ENCODE measurements around the gene PCYOX1L.

The PCYOX1L gene

DNA sequence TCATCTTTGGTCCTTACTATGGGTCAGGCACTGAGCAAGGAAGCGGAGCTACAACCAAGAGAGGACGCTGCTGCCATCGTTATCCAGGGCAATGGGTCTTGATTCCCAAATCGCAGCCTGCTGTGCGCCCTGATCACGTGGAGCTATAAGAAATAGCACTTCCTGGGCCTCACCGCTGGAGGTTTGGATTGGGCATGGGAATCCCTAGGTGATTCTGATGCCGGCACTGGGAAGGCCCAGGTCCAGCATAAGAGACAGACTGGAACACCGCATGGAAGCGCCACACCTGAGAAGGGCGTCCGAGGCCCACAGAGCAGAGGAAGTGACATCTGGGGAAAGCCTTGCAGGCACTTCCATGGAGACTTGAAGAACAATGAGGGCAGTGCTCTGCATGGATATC is 18.3 kb downstream of the PCYOX1L start:
- DNase-seq (ENCODE audit: low read depth): no peak
- TF ChIP-seq, protein P1, sequence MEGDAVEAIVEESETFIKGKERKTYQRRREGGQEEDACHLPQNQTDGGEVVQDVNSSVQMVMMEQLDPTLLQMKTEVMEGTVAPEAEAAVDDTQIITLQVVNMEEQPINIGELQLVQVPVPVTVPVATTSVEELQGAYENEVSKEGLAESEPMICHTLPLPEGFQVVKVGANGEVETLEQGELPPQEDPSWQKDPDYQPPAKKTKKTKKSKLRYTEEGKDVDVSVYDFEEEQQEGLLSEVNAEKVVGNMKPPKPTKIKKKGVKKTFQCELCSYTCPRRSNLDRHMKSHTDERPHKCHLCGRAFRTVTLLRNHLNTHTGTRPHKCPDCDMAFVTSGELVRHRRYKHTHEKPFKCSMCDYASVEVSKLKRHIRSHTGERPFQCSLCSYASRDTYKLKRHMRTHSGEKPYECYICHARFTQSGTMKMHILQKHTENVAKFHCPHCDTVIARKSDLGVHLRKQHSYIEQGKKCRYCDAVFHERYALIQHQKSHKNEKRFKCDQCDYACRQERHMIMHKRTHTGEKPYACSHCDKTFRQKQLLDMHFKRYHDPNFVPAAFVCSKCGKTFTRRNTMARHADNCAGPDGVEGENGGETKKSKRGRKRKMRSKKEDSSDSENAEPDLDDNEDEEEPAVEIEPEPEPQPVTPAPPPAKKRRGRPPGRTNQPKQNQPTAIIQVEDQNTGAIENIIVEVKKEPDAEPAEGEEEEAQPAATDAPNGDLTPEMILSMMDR (conservative IDR thresholded peaks at IDR 0.05; ENCODE audit: low read depth, low read length): no peak
- no peak overlapping the region for H3K4me3 ChIP-seq (ENCODE audit: low read depth, low read length)

DNA sequence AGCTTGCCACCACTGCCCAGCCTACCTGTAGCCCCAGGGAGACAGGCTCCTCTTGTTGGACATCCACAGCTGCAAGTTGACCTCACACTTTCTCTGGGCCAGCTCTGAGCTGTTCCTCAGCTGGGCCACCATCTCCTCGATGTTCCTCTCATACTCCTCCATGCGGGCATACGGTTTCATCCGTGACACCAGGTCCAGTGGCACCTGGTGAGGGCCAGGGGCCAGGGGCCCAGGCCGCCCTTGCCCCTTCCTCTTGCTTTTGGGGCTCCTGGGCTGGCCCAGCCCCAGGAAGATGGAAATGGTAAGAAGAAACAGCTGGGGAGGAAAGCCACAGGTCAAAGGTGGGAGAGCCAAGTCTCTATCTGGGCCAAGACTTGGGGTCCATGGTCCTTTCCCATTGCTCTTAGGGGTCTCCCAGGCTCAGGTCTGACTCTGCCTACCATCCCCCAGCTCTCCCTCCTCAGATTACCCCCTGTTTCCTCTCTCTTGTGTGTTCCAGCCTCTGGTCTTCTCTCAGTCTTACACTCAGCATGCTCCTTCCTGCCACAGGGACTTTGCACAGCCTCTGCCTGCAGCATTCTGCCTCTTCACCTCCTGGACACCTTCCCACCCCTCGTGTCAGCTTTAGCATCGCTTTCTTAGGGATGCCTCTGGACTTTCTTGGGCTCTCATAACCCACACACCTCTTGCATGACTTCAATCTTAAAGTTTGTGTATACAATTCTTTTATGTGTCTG is 19.0 kb downstream of the PCYOX1L start:
- H3K4me3 ChIP-seq (ENCODE audit: low read depth, low read length): no peak overlapping the region
- TF ChIP-seq, protein P1 (conservative IDR thresholded peaks at IDR 0.05; ENCODE audit: low read depth, low read length): no peak
- no peak for DNase-seq (ENCODE audit: low read depth)

DNA sequence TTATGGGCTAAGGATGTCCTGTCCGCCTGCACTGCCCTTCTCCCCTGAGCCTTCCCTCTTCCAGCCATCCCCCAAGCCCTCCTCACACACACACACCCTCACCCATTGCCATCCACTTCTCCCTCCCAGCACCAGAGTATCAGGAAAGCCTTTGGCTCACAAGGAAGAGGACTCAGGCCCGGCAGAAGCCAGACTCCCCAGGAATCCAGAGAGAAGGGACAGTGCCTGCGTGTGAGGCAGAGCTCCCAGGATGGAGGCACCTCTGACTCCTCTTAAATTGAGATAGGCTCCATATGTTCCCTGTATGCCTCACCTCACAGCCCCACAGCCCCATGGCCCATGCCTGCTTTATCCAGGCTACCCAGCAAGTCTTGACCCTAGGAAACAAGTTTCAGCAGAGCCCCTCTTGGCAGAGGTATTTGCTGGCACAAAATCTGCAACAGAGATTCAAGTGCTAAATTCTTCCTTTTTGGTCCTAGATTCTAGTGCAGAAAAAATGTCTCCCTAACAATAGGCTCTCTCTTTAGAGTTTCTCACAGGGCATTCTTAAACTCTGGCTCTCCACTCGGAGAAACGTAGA is 20.5 kb downstream of the PCYOX1L start:
- TF ChIP-seq, protein P1 (conservative IDR thresholded peaks at IDR 0.05; ENCODE audit: low read depth, low read length): no peak
- DNase-seq (ENCODE audit: low read depth): no peak
- no peak overlapping the region for H3K4me3 ChIP-seq (ENCODE audit: low read depth, low read length)

DNA sequence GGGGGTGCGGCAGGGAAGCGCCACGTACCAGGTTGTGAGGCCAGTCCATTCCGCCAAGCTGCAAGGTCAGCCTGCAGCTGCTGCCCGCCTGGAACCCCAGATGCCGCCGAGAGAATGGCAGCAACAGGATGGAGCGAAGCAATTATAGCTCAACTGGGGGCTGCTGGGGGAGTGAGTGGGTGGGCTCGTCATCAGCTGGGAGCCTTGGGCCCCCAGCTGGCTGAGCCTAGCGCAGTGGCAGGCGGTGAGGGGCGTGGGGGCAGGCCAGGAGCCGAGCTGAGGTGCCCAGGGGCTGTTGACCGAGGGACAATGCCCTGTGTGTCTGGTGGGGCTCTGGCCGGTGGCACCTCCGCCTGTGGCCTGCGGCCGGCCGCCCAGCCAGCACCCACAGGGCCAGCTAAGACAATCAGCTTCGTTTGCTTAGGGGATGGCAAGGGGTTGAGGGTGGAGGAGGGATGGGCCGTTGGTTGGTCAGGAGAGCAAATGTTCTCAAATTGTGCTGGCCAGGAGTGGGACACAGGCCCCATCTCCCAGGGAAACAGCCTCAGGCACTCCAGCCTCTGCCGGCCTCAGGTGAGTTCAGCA is 21.4 kb downstream of the PCYOX1L start, which contains the start of gene IL17B:
IL17B (minus strand) TSS at position 116 of the 585 bp plus-strand sequence; CDS start at position 49, 67 bp downstream.
- no peak for DNase-seq (ENCODE audit: low read depth)
- TF ChIP-seq, protein P1 (conservative IDR thresholded peaks at IDR 0.05; ENCODE audit: low read depth, low read length): no peak
- H3K4me3 ChIP-seq (ENCODE audit: low read depth, low read length): no peak within 1 kb of the TSS

DNA sequence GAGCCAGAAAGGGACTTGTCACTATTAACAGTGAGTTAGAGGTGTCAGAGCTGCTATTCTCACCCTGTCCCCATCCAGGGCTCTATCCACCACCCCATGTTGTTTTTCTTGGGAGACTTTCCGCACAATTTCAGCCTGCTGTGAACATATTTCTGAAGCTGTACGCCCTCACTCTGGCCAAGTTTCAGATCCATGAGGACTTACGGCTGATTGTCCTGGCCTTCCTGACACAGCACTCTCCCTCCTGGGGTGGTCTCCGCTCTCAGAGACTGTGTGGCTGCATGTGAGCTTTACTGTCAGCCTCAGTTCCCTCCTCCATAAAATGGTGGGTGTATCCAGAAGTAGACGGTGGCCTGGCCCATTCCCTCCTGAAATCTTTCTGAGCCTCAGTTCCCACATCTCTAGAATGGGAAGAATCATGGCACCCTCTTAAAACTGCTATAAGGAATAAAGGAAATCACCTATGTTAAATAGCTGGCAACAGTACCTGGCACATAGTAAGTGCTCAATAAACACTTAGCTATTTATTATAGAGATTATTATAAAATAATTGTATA is 22.1 kb downstream of the PCYOX1L start:
- no peak for DNase-seq (ENCODE audit: low read depth)
- no peak overlapping the region for H3K4me3 ChIP-seq (ENCODE audit: low read depth, low read length)
- TF ChIP-seq, protein P1 (conservative IDR thresholded peaks at IDR 0.05; ENCODE audit: low read depth, low read length): no peak

DNA sequence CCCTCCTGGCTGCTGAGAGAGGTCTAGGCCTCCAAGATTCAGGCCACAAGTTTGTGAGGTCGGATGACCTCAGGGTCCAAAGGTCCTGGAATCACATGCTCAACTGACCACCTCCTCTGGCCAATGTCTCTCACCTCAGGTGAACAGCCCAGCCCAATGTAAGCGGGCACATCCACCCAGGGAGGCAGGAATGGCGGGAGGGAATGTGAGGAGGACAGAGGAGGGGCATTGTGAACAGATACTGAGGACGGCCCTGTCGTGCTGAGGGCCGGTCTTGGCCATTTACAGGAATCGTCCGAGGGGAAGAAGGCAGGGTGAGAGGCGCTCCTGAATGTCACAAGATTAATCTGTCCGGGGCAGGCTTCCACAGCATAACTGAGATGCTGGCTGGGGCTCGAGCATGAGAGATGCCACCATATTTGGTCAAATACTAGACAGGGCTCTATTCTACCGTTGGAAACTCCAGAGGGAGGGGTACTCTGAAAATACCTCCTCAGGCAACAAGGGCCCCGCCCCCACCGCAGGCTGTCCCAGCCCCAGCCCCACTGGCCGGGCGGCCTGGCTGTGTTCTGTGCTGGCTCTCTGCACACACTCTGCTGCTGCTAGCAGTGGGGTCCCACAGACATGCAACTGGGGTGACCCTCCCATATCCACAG is 22.7 kb downstream of the PCYOX1L start:
- H3K4me3 ChIP-seq (ENCODE audit: low read depth, low read length): no peak overlapping the region
- TF ChIP-seq, protein P1 (conservative IDR thresholded peaks at IDR 0.05; ENCODE audit: low read depth, low read length): no peak
- DNase-seq (ENCODE audit: low read depth): no peak

Data from choroid plexus epithelial cell (primary cell).